ENCODE results near the gene YIF1B. TPM values are rescaled to one million over a fixed set of nuclear protein-coding genes. Genes with fewer than 3 reads are reported as not detected.

YIF1B gene
- total RNA-seq, 1 donor from 2014 or later: 93.3 TPM

GRCh38 chr19:38280030-38280921 is 35.5 kb downstream of the YIF1B start:
- no peaks in the 10 kb centered on the region for H3K9me3 Mint-ChIP-seq (ENCODE audit: low read depth)
- TF ChIP-seq CTCF (IDR thresholded peaks at IDR 0.05): no peak
- H3K36me3 Mint-ChIP-seq (ENCODE audit: low read depth): no peaks in the 10 kb centered on the region
- H3K4me3 Mint-ChIP-seq (ENCODE audit: unreplicated experiment): no peak overlapping the region
- no peak for DNase-seq (ENCODE audit: low spot score)
- H3K27me3 Mint-ChIP-seq (ENCODE audit: low read depth): no peaks in the 10 kb centered on the region
- peaks cover 36% of the 10 kb centered on the region for H3K4me1 Mint-ChIP-seq (ENCODE audit: low read depth)
- H3K27ac Mint-ChIP-seq (ENCODE audit: unreplicated experiment): no peak overlapping the region

DNA sequence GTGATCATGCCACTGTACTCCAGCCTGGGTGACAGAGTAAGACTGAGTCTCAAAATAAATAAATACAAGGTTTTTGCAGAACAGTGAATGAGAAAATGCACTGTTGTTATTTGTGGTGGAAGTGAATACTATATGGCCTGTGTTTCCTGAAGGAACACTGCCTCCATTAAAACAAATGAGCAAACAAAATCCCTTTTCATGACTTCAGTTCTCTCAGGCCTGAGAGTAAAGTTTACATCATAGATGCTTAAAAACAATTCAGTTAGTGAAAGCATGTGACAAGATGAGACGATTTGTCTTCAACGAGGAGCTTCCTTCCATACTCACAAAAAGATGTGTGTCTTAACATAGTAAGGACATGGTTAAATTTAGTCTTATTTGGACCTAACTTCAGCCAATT is 37.0 kb downstream of the YIF1B start:
- no peaks in the 10 kb centered on the region for H3K27me3 Mint-ChIP-seq (ENCODE audit: low read depth)
- no peak for TF ChIP-seq CTCF (IDR thresholded peaks at IDR 0.05)
- H3K4me1 Mint-ChIP-seq (ENCODE audit: low read depth): peaks cover 40% of the 10 kb centered on the region
- no peak overlapping the region for H3K4me3 Mint-ChIP-seq (ENCODE audit: unreplicated experiment)
- H3K27ac Mint-ChIP-seq (ENCODE audit: unreplicated experiment): peak overlapping the region; percentile 87
- no peak for DNase-seq (ENCODE audit: low spot score)
- no peaks in the 10 kb centered on the region for H3K36me3 Mint-ChIP-seq (ENCODE audit: low read depth)
- no peaks in the 10 kb centered on the region for H3K9me3 Mint-ChIP-seq (ENCODE audit: low read depth)

GRCh38 chr19:38277969-38278680 is 37.6 kb downstream of the YIF1B start:
- Mint-ChIP-seq H3K27me3 (ENCODE audit: low read depth) (no peaks in the 10 kb centered on the region), H3K36me3 (ENCODE audit: low read depth) (no peaks in the 10 kb centered on the region), H3K4me1 (ENCODE audit: low read depth) (peaks cover 40% of the 10 kb centered on the region), H3K4me3 (ENCODE audit: unreplicated experiment) (no peak overlapping the region), H3K9me3 (ENCODE audit: low read depth) (no peaks in the 10 kb centered on the region), H3K27ac (ENCODE audit: unreplicated experiment) (peak overlapping the region; percentile 87)
- no peak for TF ChIP-seq CTCF (IDR thresholded peaks at IDR 0.05)
- DNase-seq (ENCODE audit: low spot score): no peak

- no peaks in the 10 kb centered on the region for H3K36me3 Mint-ChIP-seq (ENCODE audit: low read depth)
- H3K4me3 Mint-ChIP-seq (ENCODE audit: unreplicated experiment): no peak overlapping the region
- TF ChIP-seq CTCF (IDR thresholded peaks at IDR 0.05): no peak
- no peaks in the 10 kb centered on the region for H3K9me3 Mint-ChIP-seq (ENCODE audit: low read depth)
- DNase-seq (ENCODE audit: low spot score): no peak
- peaks cover 40% of the 10 kb centered on the region for H3K4me1 Mint-ChIP-seq (ENCODE audit: low read depth)
- no peaks in the 10 kb centered on the region for H3K27me3 Mint-ChIP-seq (ENCODE audit: low read depth)
- peak overlapping the region; percentile 87 for H3K27ac Mint-ChIP-seq (ENCODE audit: unreplicated experiment)
Measured at GRCh38 chr19:38277549-38277948, 38.2 kb downstream of the YIF1B start.

GRCh38 chr19:38276942-38277517 is 38.7 kb downstream of the YIF1B start:
- H3K4me3 Mint-ChIP-seq (ENCODE audit: unreplicated experiment): no peak overlapping the region

More at GRCh38 chr19:38276942-38277517, 38.7 kb downstream of the YIF1B start:
- Mint-ChIP-seq H3K27ac (ENCODE audit: unreplicated experiment) (peak overlapping the region; percentile 87), H3K9me3 (ENCODE audit: low read depth) (no peaks in the 10 kb centered on the region), H3K27me3 (ENCODE audit: low read depth) (no peaks in the 10 kb centered on the region), H3K36me3 (ENCODE audit: low read depth) (no peaks in the 10 kb centered on the region), H3K4me1 (ENCODE audit: low read depth) (peaks cover 38% of the 10 kb centered on the region)
- no peak for DNase-seq (ENCODE audit: low spot score)
- TF ChIP-seq CTCF (IDR thresholded peaks at IDR 0.05): no peak
